Loucy (cell line): ENCODE results near the gene SUPT4H1.

Experiments used
- CTCF ChIP-seq: fragments of 200-600 bp; sonication (generic); conservative IDR thresholded peaks from 2 replicates; pipeline ENCODE4 v1.5.1; 2014; ENCODE audit warnings: mild to moderate bottlenecking, antibody characterized with exemption, low read length
- EZH2phosphoT487 ChIP-seq: fragments of 200-600 bp; IDR thresholded peaks from 2 replicates; pipeline ENCODE4 v1.6.1; 2018; ENCODE audit warnings: antibody characterized with exemption, mild to moderate bottlenecking, moderate library complexity, borderline replicate concordance

DNA sequence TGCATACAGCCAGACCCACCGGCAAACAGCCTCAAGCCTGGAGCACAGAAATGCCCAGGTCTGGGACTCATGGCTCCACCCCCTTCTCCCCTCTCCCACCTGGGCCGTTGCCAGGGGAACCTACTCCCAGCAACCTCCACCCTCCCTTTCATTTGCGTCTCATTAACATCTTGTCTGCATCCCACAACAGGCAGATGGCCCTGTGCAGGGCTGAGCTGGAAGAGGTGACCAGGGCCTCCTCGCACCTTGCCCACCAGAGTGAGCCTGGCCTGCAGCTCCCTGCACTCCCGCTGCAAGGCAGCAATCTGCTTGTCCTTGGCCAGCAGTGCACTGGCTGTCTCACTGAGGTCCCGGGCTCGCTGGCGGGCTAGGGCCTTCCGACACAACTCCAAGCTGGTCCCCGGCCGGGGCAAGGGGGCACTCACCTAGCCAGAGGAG lies 26.7 kb downstream of the SUPT4H1 start:
- TF ChIP-seq CTCF (no peak), EZH2phosphoT487 (no peak)
